Ecto neural progenitor cell (in vitro differentiated cells): ENCODE measurements around the gene SH3YL1.
A peak's percentile ranks its signal among the peaks of the same experiment; 100 is the strongest.

Experiments
- DNase-seq: peaks from one replicate; pipeline ENCODE4 v3.0.0-alpha.2; 2018; ENCODE audit warnings: low spot score

SH3YL1 gene

GRCh38 chr2:263774-264492 is at the start of gene SH3YL1:
Gene SH3YL1 (minus strand): TSS chr2:264032. CDS start chr2:263984, 48 bp downstream.
- peak; percentile 62 for DNase-seq

GRCh38 chr2:310994-311393 is 47.2 kb upstream of the SH3YL1 start:
- DNase-seq = no peak

- no peak for DNase-seq
These were observed 46.2 kb upstream of the SH3YL1 start for GRCh38 chr2:309954-310510.

GRCh38 chr2:309148-309953 is 45.5 kb upstream of the SH3YL1 start:
- peak; percentile 56 for DNase-seq

GRCh38 chr2:305366-305765 is 41.5 kb upstream of the SH3YL1 start:
- DNase-seq = no peak

GRCh38 chr2:296354-296753 is 32.5 kb upstream of the SH3YL1 start:
- DNase-seq = no peak

- no peak for DNase-seq
These were observed 31.3 kb upstream of the SH3YL1 start for GRCh38 chr2:295090-295489.

- peak; percentile 77 for DNase-seq
These were observed 26.4 kb upstream of the SH3YL1 start for GRCh38 chr2:290090-290722.

- peak; percentile 53 for DNase-seq
These were observed 25.7 kb upstream of the SH3YL1 start for GRCh38 chr2:289362-290089.

- DNase-seq = no peak
These were observed 25.0 kb upstream of the SH3YL1 start for GRCh38 chr2:288758-289361.

- DNase-seq = peak; percentile 59
These were observed 24.3 kb upstream of the SH3YL1 start, which contains the start of gene ALKAL2 for GRCh38 chr2:287911-288757. Gene ALKAL2 (minus strand): TSS chr2:288091. CDS start chr2:287835, 256 bp downstream.

- peak; percentile 61 for DNase-seq
These were observed 23.6 kb upstream of the SH3YL1 start for GRCh38 chr2:287471-287885.

GRCh38 chr2:286774-287392 is 23.1 kb upstream of the SH3YL1 start:
- DNase-seq = no peak

GRCh38 chr2:286035-286434 is 22.2 kb upstream of the SH3YL1 start:
- DNase-seq = no peak

GRCh38 chr2:285531-285930 is 21.7 kb upstream of the SH3YL1 start:
- no peak for DNase-seq

- DNase-seq = no peak
These were observed 21.2 kb upstream of the SH3YL1 start for GRCh38 chr2:284896-285492.

- no peak for DNase-seq
These were observed 20.4 kb upstream of the SH3YL1 start for GRCh38 chr2:283996-284794.

- DNase-seq = no peak
These were observed 18.8 kb upstream of the SH3YL1 start for GRCh38 chr2:282371-283263.
